ENCODE results near the gene PCDHA1. TPM values are rescaled to one million over a fixed set of nuclear protein-coding genes. Genes with fewer than 3 reads are reported as not detected.
"Not testable (repeated sequence)": the region's sequence is repeated elsewhere in the genome, so short reads cannot be mapped to it uniquely, and the experiment has no call there.

PCDHA1 gene
- total RNA-seq, 4 donors from 2014 or later = not detected

DNA sequence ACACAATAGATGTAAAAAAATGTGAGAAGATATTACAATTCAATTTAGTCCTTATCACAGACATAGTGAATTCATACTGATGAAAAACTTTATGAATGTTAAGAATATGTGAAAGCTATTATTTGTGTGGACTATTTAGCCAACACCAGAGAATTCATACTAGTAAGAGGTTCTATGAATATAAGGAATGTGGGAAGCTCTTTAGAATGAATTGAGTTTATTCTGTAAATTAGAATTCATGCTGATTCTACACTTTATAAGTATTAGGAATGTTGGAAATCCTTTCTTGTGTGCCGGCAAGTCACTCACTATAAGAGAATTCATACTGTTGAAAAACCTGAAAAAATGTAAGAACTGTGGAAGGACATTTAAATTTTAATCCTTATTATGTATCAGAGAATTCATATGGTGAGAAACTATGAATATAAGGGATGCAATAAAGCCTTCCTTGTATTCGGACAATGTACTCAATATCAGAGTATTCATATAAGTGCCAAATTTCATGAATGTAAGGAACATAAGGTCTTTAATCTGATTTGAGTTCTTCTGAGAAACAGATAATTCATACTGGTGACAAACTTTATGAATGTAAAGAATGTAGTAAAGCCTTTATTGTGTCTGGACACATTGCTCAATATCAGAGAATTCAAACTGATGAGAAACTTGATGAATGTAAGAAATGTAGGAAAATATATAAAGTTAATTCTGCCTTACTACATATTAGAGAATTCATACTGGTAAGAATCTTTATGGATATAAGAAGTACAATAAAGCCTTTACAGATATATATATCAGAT is 21.6 kb upstream of the PCDHA1 start:
- H3K36me3 ChIP-seq = no peaks in the 10 kb centered on the region
- H3K27me3 ChIP-seq = no peaks in the 10 kb centered on the region
- TF ChIP-seq CTCF (IDR thresholded peaks at IDR 0.05) = no peak
- no peak for TF ChIP-seq POLR2AphosphoS5 (IDR thresholded peaks at IDR 0.05)
- no peak for TF ChIP-seq POLR2A (IDR thresholded peaks at IDR 0.05; ENCODE audit: low read depth)
- TF ChIP-seq EP300 (IDR thresholded peaks at IDR 0.05) = no peak
- DNase-seq (ENCODE audit: extremely low spot score) = no peak
- no peak overlapping the region for H3K27ac ChIP-seq (replicated peaks in 1 of 4)
- 94% methylated on average over 2 of the region's 2 CpGs for WGBS
- intact Hi-C loops (cut with DNase I) = no loop called here
- no peak overlapping the region for H3K4me3 ChIP-seq
- H3K9me3 ChIP-seq = peaks cover 0 to 99% (median 94%) of the 10 kb centered on the region in 4 donors
- H3K4me1 ChIP-seq = no peaks in the 10 kb centered on the region

- Histone ChIP-seq H3K27ac (replicated peaks in 1 of 4) (no peak overlapping the region), H3K27me3 (no peaks in the 10 kb centered on the region), H3K4me3 (no peak overlapping the region), H3K36me3 (no peaks in the 10 kb centered on the region), H3K4me1 (no peaks in the 10 kb centered on the region), H3K9me3 (peaks cover 4 to 86% (median 79%) of the 10 kb centered on the region in 4 donors)
- TF ChIP-seq EP300 (IDR thresholded peaks at IDR 0.05) = no peak
- TF ChIP-seq POLR2AphosphoS5 (IDR thresholded peaks at IDR 0.05) = no peak
- no peak for TF ChIP-seq POLR2A (IDR thresholded peaks at IDR 0.05; ENCODE audit: low read depth)
- TF ChIP-seq CTCF (IDR thresholded peaks at IDR 0.05) = no peak
- 68% methylated on average over 4 of the region's 4 CpGs for WGBS
- no peak for DNase-seq (ENCODE audit: extremely low spot score)
- intact Hi-C loops (cut with DNase I) = no loop called here
These were observed 18.5 kb upstream of the PCDHA1 start for GRCh38 chr5:140767444-140767843.

DNA sequence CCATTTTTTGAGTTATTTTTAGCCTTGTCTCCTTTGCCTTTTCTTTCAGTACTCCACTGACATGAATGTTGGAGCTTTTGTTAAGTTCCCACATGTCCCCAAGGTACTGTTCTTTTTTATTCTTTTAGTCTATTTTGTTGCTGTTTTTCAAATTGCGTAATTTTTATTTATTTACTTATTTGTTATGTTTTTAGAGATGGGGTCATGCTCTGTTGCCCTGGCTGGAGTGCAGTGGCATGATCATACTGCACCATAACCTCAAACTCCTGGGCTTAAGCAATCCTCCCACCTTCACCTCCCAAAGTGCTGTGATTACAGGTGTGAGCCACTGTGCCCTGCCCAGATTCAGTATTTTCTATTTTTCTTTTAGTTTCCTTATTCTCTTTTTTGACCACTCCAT is 5.4 kb upstream of the PCDHA1 start:
- DNase-seq (ENCODE audit: extremely low spot score) = no peak

GRCh38 chr5:140787422-140787821 is 1.5 kb downstream of the PCDHA1 start:
- 66% methylated on average over 14 of the region's 44 CpGs for WGBS
- H3K4me1 ChIP-seq; H3K27ac ChIP-seq (replicated peaks in 1 of 4); intact Hi-C loops (cut with DNase I); H3K4me3 ChIP-seq; H3K36me3 ChIP-seq; DNase-seq (ENCODE audit: extremely low spot score): not testable (repeated sequence)
- peaks cover 0 to 74% (median 60%) of the 10 kb centered on the region in 4 donors for H3K9me3 ChIP-seq
- peaks cover 0 to 57% (median 6%) of the 10 kb centered on the region in 4 donors for H3K27me3 ChIP-seq

More for the DNA sequence above, 5.4 kb upstream of the PCDHA1 start:
- no peak for TF ChIP-seq CTCF (IDR thresholded peaks at IDR 0.05)
- intact Hi-C loops (cut with DNase I) = no loop called here
- Histone ChIP-seq H3K4me1 (no peaks in the 10 kb centered on the region), H3K27me3 (peaks cover 0 to 9% (median 0%) of the 10 kb centered on the region in 4 donors), H3K9me3 (peaks cover 0 to 74% (median 52%) of the 10 kb centered on the region in 4 donors), H3K36me3 (no peaks in the 10 kb centered on the region), H3K4me3 (no peak overlapping the region), H3K27ac (replicated peaks in 1 of 4) (no peak overlapping the region)
- WGBS = 70% methylated on average over 1 of the region's 1 CpG

GRCh38 chr5:140787849-140788504 is 2.0 kb downstream of the PCDHA1 start:
- 40% methylated on average over 2 of the region's 70 CpGs for WGBS
- DNase-seq (ENCODE audit: extremely low spot score); intact Hi-C loops (cut with DNase I); H3K27ac ChIP-seq (replicated peaks in 1 of 4); H3K4me1 ChIP-seq; H3K4me3 ChIP-seq; H3K36me3 ChIP-seq: not testable (repeated sequence)
- H3K9me3 ChIP-seq = peaks cover 0 to 74% (median 61%) of the 10 kb centered on the region in 4 donors
- peaks cover 0 to 63% (median 6%) of the 10 kb centered on the region in 4 donors for H3K27me3 ChIP-seq
